Mesenchymal stem cell (in vitro differentiated cells and primary cell): ENCODE results near the gene CRACDL.

ENCODE experiments used
- DNase-seq: peaks from one replicate; pipeline ENCODE4 v3.0.0-alpha.2; 2013
- H2AFZ ChIP-seq: one replicate; pipeline ENCODE4 v1.6.1; 2013; ENCODE audit warnings: low read depth, mild to moderate bottlenecking, control low read depth, inconsistent platforms, low read length, moderate library complexity
- H2AK5ac ChIP-seq: 2 replicates; pipeline ENCODE4 v1.6.1; 2013; ENCODE audit warnings: low read length, moderate library complexity, mild to moderate bottlenecking, inconsistent platforms; ENCODE audit not compliant: severe bottlenecking
- H2BK120ac ChIP-seq: one replicate; pipeline ENCODE4 v1.6.1; 2013; ENCODE audit warnings: low read depth, mild to moderate bottlenecking, inconsistent platforms, low read length, moderate library complexity
- H2BK12ac ChIP-seq, 2 experiments: one replicate each; pipeline ENCODE4 v1.6.1; 2013; ENCODE audit warnings: inconsistent platforms in 2 of 2, low read length in 2 of 2, mild to moderate bottlenecking in 2 of 2, moderate library complexity in 2 of 2, control low read depth in 1 of 2
- H2BK15ac ChIP-seq: one replicate; pipeline ENCODE4 v1.6.1; 2013; ENCODE audit warnings: mild to moderate bottlenecking, low read depth, inconsistent platforms; ENCODE audit not compliant: poor library complexity, severe bottlenecking
- H2BK5ac ChIP-seq: 2 replicates; pipeline ENCODE4 v1.6.1; 2013; ENCODE audit warnings: low read depth, mild to moderate bottlenecking, low read length, control low read depth, inconsistent platforms; ENCODE audit not compliant: poor library complexity, severe bottlenecking
- H3K14ac ChIP-seq, 2 experiments: one replicate each; pipeline ENCODE4 v1.6.1; 2013; ENCODE audit warnings: inconsistent platforms in 2 of 2, low read length in 2 of 2, control low read depth in 1 of 2, mild to moderate bottlenecking in 1 of 2, moderate library complexity in 1 of 2
- H3K18ac ChIP-seq, 2 experiments: one replicate each; pipeline ENCODE4 v1.6.1; 2013; ENCODE audit warnings: inconsistent platforms in 2 of 2, low read length in 2 of 2, control low read depth in 1 of 2, low read depth in 1 of 2, mild to moderate bottlenecking in 1 of 2
- H3K23ac ChIP-seq, 2 experiments: one replicate each; pipeline ENCODE4 v1.6.1; 2013; ENCODE audit warnings: inconsistent platforms in 2 of 2, low read length in 2 of 2, mild to moderate bottlenecking in 2 of 2, moderate library complexity in 2 of 2, control low read depth in 1 of 2
- H3K27ac ChIP-seq: 2 replicates; pipeline ENCODE4 v1.5.1; 2013; ENCODE audit warnings: mild to moderate bottlenecking, moderate library complexity, low read length, control low read depth, inconsistent platforms; ENCODE audit not compliant: poor library complexity, severe bottlenecking
- H3K27me3 ChIP-seq, 2 experiments: 2 replicates each; pipeline versions ENCODE4 v1.6.1 to v1.7.0; 2013; ENCODE audit warnings: low read length in 2 of 2, mild to moderate bottlenecking in 2 of 2, moderate library complexity in 2 of 2, control low read depth in 1 of 2, inconsistent platforms in 1 of 2; ENCODE audit not compliant: control insufficient read depth in 1 of 2, insufficient read depth in 1 of 2
- H3K36me3 ChIP-seq, 2 experiments: 2 replicates each; pipeline versions ENCODE4 v1.6.1 to v1.7.0; 2013; ENCODE audit warnings: low read length in 2 of 2, control low read depth in 1 of 2, inconsistent platforms in 1 of 2, low read depth in 1 of 2, mild to moderate bottlenecking in 1 of 2; ENCODE audit not compliant: insufficient read depth in 2 of 2, control insufficient read depth in 1 of 2
- H3K4ac ChIP-seq, 2 experiments: one replicate each; pipeline ENCODE4 v1.6.1; 2013; ENCODE audit warnings: inconsistent platforms in 2 of 2, low read length in 2 of 2, mild to moderate bottlenecking in 2 of 2, moderate library complexity in 2 of 2, control low read depth in 1 of 2, low read depth in 1 of 2
- H3K4me1 ChIP-seq: 2 replicates; pipeline ENCODE4 v1.6.1; 2013; ENCODE audit warnings: low read depth, low read length, control low read depth; ENCODE audit not compliant: control insufficient read depth, insufficient read depth
- H3K4me2 ChIP-seq: 2 replicates; pipeline ENCODE4 v1.6.1; 2013; ENCODE audit warnings: low read length, mild to moderate bottlenecking, inconsistent platforms; ENCODE audit not compliant: poor library complexity, severe bottlenecking
- H3K4me3 ChIP-seq, 2 experiments: 2 replicates each; pipeline versions ENCODE4 v1.5.1 to v1.7.0; 2013; ENCODE audit warnings: low read length in 2 of 2, mild to moderate bottlenecking in 2 of 2, control low read depth in 1 of 2, low read depth in 1 of 2; ENCODE audit not compliant: insufficient read depth in 1 of 2
- H3K79me1 ChIP-seq: replicated peaks from 2 replicates; pipeline ENCODE4 v1.6.1; 2013; ENCODE audit warnings: mild to moderate bottlenecking, control low read depth, low read length, inconsistent platforms; ENCODE audit not compliant: poor library complexity, severe bottlenecking
- H3K9ac ChIP-seq: 2 replicates; pipeline ENCODE4 v1.7.0; 2013; ENCODE audit warnings: mild to moderate bottlenecking, low read length, moderate library complexity
- H3K9me3 ChIP-seq: 2 replicates; pipeline ENCODE4 v1.7.0; 2013; ENCODE audit warnings: mild to moderate bottlenecking, low read length; ENCODE audit not compliant: control insufficient read depth
- H4K8ac ChIP-seq: one replicate; pipeline ENCODE4 v1.6.1; 2013; ENCODE audit warnings: inconsistent platforms, mild to moderate bottlenecking, low read length, moderate library complexity
- H4K91ac ChIP-seq: one replicate; pipeline ENCODE4 v1.6.1; 2013; ENCODE audit warnings: mild to moderate bottlenecking, low read length, inconsistent platforms
- WGBS: methylation state at CpG from one replicate; pipeline ENCODE4 v1.1.7; 2013; ENCODE audit warnings: mixed read lengths; 5-methylcytosine and 5-hydroxymethylcytosine counted together

The CRACDL gene

DNA sequence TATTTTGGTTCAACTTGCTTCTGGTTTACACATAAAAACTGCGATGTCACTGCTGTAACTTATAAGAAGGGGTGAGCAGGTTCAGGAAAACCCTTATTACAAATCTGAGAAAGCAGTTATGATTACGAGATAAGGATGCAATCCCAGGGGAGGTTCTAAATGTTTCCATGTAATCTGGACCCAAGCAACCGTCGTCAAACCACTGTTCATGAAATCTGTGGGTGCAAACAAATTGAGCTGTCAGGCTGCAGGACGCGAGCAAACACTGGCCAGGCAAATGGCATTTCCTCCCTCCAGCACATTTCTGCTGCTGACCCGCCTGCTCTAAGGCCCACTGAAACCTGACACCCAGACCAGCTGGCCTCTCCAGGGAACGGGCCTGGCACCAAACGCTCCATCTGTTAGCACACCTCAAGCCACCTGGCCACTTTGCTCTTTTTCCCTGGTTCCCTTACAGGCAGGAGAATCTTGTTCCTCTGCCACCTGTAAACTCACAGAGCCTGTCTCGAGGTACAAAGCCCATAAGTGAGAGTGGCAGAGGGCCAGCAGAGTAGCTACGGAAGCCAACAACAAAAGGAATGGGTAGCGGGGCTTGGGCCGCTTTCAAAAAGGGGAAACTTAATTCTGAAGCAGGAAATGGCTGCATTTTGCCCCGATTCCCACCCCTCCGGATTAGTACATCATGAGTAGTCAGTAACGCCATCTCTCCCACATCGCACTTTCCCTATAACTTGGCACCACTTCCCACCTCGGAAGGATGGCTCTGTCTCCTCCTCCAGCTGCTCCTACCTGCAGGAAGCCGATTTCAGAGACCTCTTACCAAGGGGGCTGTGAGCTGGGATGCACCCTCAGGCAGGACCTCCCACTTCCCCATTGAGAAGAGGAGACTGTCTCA lies 26.5 kb downstream of the CRACDL start:
- H3K9ac ChIP-seq = peak overlapping the region; percentile 24
- H3K4ac ChIP-seq = no peak overlapping the region
- no peak overlapping the region for H4K91ac ChIP-seq
- no peak overlapping the region for H2BK12ac ChIP-seq
- no peak overlapping the region for H3K4me2 ChIP-seq
- no peak overlapping the region for H4K8ac ChIP-seq
- peak overlapping the region; percentile 36 for H2AK5ac ChIP-seq
- H2BK15ac ChIP-seq = no peak overlapping the region
- H2BK120ac ChIP-seq = no peak overlapping the region
- no peaks in the 10 kb centered on the region for H3K36me3 ChIP-seq
- DNase-seq = peak; percentile 70
- H2BK5ac ChIP-seq = no peak overlapping the region
- no peak overlapping the region for H3K14ac ChIP-seq
- H3K79me1 ChIP-seq = no peaks in the 10 kb centered on the region
- H3K4me3 ChIP-seq = peak overlapping the region in 1 of 2 experiments; percentile 34
- no peak overlapping the region for H3K23ac ChIP-seq
- H3K27ac ChIP-seq = peak overlapping the region; percentile 55
- H2AFZ ChIP-seq = no peak overlapping the region
- no peak overlapping the region for H3K18ac ChIP-seq
- peaks cover 0 to 6% of the 10 kb centered on the region in 2 experiments for H3K27me3 ChIP-seq
- 38% methylated on average over 19 of the region's 19 CpGs for WGBS
- no peaks in the 10 kb centered on the region for H3K9me3 ChIP-seq
- peaks cover 38% of the 10 kb centered on the region for H3K4me1 ChIP-seq

DNA sequence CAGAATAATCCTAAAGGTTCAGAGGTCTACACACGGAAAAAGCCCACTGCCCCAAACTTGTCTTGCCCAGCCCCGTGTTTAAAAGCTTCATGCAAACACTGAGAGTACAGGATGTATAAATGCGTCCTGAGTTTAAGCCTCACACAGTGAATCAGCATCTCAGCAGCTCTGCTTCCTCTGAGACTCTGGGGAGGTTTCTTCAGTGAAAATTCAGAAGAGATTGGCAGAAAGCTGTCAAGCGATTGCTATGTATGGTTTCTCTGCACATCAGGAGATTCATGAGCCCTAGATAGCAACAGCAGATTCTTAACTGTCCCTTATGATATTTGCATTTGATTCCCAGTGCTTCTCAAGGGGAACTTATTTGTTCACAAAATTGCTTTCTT lies 27.1 kb downstream of the CRACDL start:
- Histone ChIP-seq H3K9ac (peak overlapping the region; percentile 24), H3K9me3 (no peaks in the 10 kb centered on the region), H3K23ac (no peak overlapping the region), H4K91ac (no peak overlapping the region), H2BK12ac (no peak overlapping the region), H3K36me3 (no peaks in the 10 kb centered on the region), H3K4me2 (no peak overlapping the region), H4K8ac (no peak overlapping the region), H3K4me3 (no peak overlapping the region), H2BK15ac (no peak overlapping the region), H3K4me1 (peaks cover 34% of the 10 kb centered on the region), H3K18ac (no peak overlapping the region), H2AK5ac (no peak overlapping the region), H2BK120ac (no peak overlapping the region), H2AFZ (no peak overlapping the region), H3K27me3 (peaks cover 0 to 6% of the 10 kb centered on the region in 2 experiments), H3K79me1 (no peaks in the 10 kb centered on the region), H3K27ac (peak overlapping the region; percentile 55), H3K4ac (no peak overlapping the region), H2BK5ac (no peak overlapping the region), H3K14ac (no peak overlapping the region)
- peak; percentile 34 for DNase-seq
- WGBS = 37% methylated on average over 4 of the region's 4 CpGs

DNA sequence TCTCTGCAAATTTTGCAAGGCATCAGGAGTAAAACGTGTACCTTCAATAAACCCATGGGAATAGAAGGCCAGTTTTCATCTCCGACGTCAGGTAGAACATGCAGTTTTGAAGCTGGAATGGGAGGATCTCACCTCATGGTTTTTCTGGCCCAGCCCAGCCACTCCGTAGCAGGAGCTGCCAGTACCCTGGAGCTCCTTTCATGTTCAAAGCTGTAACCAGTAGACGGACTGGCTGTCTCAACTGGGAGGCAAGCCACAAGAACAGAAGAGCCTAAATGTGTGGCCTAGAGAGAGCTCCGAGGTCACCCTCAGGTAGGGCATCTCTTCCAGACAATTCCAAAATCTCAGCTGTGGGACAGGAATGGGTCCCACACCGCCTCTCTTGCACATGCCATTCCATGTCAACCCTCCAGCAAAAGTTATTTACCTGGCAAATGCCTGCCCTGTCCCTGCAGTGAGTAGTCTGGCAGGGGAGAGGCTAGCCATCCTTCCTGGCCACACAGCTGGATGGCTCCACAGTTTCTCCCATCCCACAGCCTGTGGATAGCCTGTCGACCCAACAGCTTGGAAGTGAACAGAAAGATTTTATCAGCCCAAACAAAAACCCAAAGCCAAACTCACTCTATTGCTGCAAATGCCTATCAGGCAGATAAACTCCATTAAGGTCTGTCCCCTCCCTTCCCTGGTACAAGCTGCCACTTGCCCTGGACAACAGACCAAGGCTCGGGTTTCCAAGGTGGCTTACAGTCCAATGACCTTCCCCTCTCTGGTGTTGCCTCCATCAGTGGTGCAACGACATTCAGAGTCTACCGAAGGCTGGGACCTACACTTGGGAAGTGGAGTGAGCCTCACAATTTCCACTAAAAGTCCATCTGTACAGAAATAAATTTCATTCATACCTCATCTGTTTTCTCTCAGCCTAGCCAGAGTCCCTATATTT lies 27.8 kb downstream of the CRACDL start:
- Histone ChIP-seq H2BK15ac (no peak overlapping the region), H2BK120ac (no peak overlapping the region), H2BK5ac (no peak overlapping the region), H4K8ac (no peak overlapping the region), H3K79me1 (no peaks in the 10 kb centered on the region), H3K9me3 (no peaks in the 10 kb centered on the region), H3K27me3 (peaks cover 0 to 6% of the 10 kb centered on the region in 2 experiments), H3K36me3 (no peaks in the 10 kb centered on the region), H3K4ac (no peak overlapping the region), H2AFZ (no peak overlapping the region), H4K91ac (no peak overlapping the region), H3K4me1 (peaks cover 28% of the 10 kb centered on the region), H3K14ac (peak overlapping the region in 1 of 2 experiments; percentile 63), H3K23ac (no peak overlapping the region), H3K4me2 (no peak overlapping the region), H2AK5ac (no peak overlapping the region), H3K18ac (no peak overlapping the region), H3K9ac (no peak overlapping the region), H2BK12ac (peak overlapping the region in 1 of 2 experiments; percentile 83), H3K27ac (peak overlapping the region; percentile 55), H3K4me3 (no peak overlapping the region)
- 77% methylated on average over 11 of the region's 11 CpGs for WGBS
- DNase-seq = no peak

DNA sequence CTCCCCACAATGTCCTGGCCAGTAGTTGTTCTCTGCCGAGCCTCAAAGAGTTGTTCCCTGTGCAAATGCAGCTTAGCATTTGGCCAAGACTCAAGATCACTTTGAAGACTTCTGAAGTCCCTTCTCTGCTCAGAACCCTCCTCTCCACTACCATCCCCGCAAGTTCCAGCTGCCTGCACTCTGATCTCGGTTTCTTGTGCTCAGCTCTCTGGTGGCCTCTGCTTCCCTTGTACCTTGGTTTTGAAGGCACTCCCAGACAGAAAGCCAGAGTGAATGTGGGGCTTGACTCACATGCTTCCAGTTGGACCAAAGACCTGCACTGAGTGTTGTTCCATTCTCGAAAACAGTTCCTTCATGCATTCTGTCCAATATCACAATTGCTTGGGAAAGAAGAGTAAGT lies 28.6 kb downstream of the CRACDL start:
- peaks cover 22% of the 10 kb centered on the region for H3K4me1 ChIP-seq
- H3K14ac ChIP-seq = no peak overlapping the region
- H2BK12ac ChIP-seq = no peak overlapping the region
- no peaks in the 10 kb centered on the region for H3K79me1 ChIP-seq
- WGBS = 89% methylated on average over 4 of the region's 4 CpGs
- H2BK15ac ChIP-seq = no peak overlapping the region
- no peak overlapping the region for H4K91ac ChIP-seq
- no peak overlapping the region for H3K4me3 ChIP-seq
- H3K27me3 ChIP-seq = peaks cover 0 to 6% of the 10 kb centered on the region in 2 experiments
- no peak overlapping the region for H3K23ac ChIP-seq
- no peak for DNase-seq
- H4K8ac ChIP-seq = no peak overlapping the region
- no peak overlapping the region for H2AFZ ChIP-seq
- H3K27ac ChIP-seq = no peak overlapping the region
- H2AK5ac ChIP-seq = no peak overlapping the region
- no peak overlapping the region for H2BK5ac ChIP-seq
- H3K4ac ChIP-seq = no peak overlapping the region
- no peak overlapping the region for H3K18ac ChIP-seq
- no peaks in the 10 kb centered on the region for H3K36me3 ChIP-seq
- H3K9me3 ChIP-seq = no peaks in the 10 kb centered on the region
- H3K4me2 ChIP-seq = no peak overlapping the region
- H2BK120ac ChIP-seq = no peak overlapping the region
- H3K9ac ChIP-seq = no peak overlapping the region
